Astrocyte (in vitro differentiated cells and primary cell): Measurements from ENCODE around the gene NRIP3. TPM values are rescaled to one million over a fixed set of nuclear protein-coding genes. Genes with fewer than 3 reads are reported as not detected.
"Not testable (repeated sequence)": the region's sequence is repeated elsewhere in the genome, so short reads cannot be mapped to it uniquely, and the experiment has no call there.

Experiments
- DNase-seq: peaks from one replicate; pipeline ENCODE4 v3.0.0-alpha.2; 2010; ENCODE audit warnings: low read depth
- FAIRE-seq: peaks from 2 replicates; lab custom pipeline; 2011; peaks lifted over from hg19 to GRCh38; lab: Jason Lieb, UNC
- H2AFZ ChIP-seq: 2 replicates; pipeline ENCODE4 v1.6.0; 2012; ENCODE audit warnings: low read depth, low read length, inconsistent platforms
- H3K27ac ChIP-seq: 2 replicates; pipeline ENCODE4 v1.5.1; 2011; ENCODE audit warnings: low read depth, low read length, inconsistent platforms
- H3K27me3 ChIP-seq: 2 replicates; pipeline ENCODE4 v1.6.0; 2011; ENCODE audit warnings: low read length, inconsistent platforms; ENCODE audit not compliant: insufficient read depth
- H3K36me3 ChIP-seq: 2 replicates; pipeline ENCODE4 v1.5.1; 2011; ENCODE audit warnings: low read length, inconsistent platforms; ENCODE audit not compliant: insufficient read depth
- H3K4me1 ChIP-seq: 2 replicates; pipeline ENCODE4 v1.5.1; 2011; ENCODE audit warnings: low read length, inconsistent platforms; ENCODE audit not compliant: insufficient read depth
- H3K4me2 ChIP-seq: 2 replicates; pipeline ENCODE4 v1.6.0; 2012; ENCODE audit warnings: low read length, inconsistent platforms
- H3K4me3 ChIP-seq: 2 replicates; pipeline ENCODE4 v1.5.1; 2011; ENCODE audit warnings: low read depth, mild to moderate bottlenecking, low read length, inconsistent platforms; ENCODE audit not compliant: insufficient read depth
- H3K79me2 ChIP-seq: 2 replicates; pipeline ENCODE4 v1.6.0; 2012; ENCODE audit warnings: mild to moderate bottlenecking, low read length, inconsistent platforms; ENCODE audit not compliant: insufficient read depth
- H3K9ac ChIP-seq: 2 replicates; pipeline ENCODE4 v1.6.0; 2012; ENCODE audit warnings: mild to moderate bottlenecking, low read length, inconsistent platforms
- H3K9me3 ChIP-seq: 2 replicates; pipeline ENCODE4 v1.5.1; 2012; ENCODE audit warnings: low read depth, mild to moderate bottlenecking, low read length, inconsistent platforms; ENCODE audit not compliant: insufficient read depth
- H4K20me1 ChIP-seq: 2 replicates; pipeline ENCODE4 v1.6.0; 2012; ENCODE audit warnings: low read length, inconsistent platforms; ENCODE audit not compliant: insufficient read depth
- H3K27ac Mint-ChIP-seq: one replicate; pipeline ENCODE4 v1.8.0; 2021; ENCODE audit warnings: mild to moderate bottlenecking, mixed read lengths; ENCODE audit not compliant: unreplicated experiment
- H3K27me3 Mint-ChIP-seq: one replicate; pipeline ENCODE4 v1.8.0; 2021; ENCODE audit warnings: low read depth, mixed read lengths; ENCODE audit not compliant: unreplicated experiment
- H3K36me3 Mint-ChIP-seq: one replicate; pipeline ENCODE4 v1.8.0; 2021; ENCODE audit warnings: low read depth, mixed read lengths; ENCODE audit not compliant: unreplicated experiment
- H3K4me1 Mint-ChIP-seq: one replicate; pipeline ENCODE4 v1.8.0; 2021; ENCODE audit warnings: low read depth, mixed read lengths; ENCODE audit not compliant: unreplicated experiment
- H3K4me3 Mint-ChIP-seq: one replicate; pipeline ENCODE4 v1.8.0; 2021; ENCODE audit warnings: mild to moderate bottlenecking, moderate library complexity, mixed read lengths; ENCODE audit not compliant: unreplicated experiment
- H3K9me3 Mint-ChIP-seq: one replicate; pipeline ENCODE4 v1.8.0; 2021; ENCODE audit warnings: mild to moderate bottlenecking, mixed read lengths; ENCODE audit not compliant: unreplicated experiment
- EZH2 ChIP-seq: IDR thresholded peaks from 2 replicates; pipeline ENCODE4 v1.6.1; 2012; ENCODE audit warnings: mild to moderate bottlenecking, low read length, inconsistent platforms; ENCODE audit not compliant: insufficient read depth
- total RNA-seq: library from RNA; stranded (reverse); gene quantifications from 2 replicates; pipeline ENCODE4 v1.2.1, GENCODE V29; 2021
- TF ChIP-seq, protein P1 (sequence below): IDR thresholded peaks from 2 replicates; pipeline ENCODE4 v1.5.1; 2011; ENCODE audit warnings: low read depth, mild to moderate bottlenecking, inconsistent platforms, low read length, moderate library complexity; ENCODE audit not compliant: insufficient read depth

The NRIP3 gene
- total RNA-seq, 1 donor from 2014 or later, result 11.6 TPM

DNA sequence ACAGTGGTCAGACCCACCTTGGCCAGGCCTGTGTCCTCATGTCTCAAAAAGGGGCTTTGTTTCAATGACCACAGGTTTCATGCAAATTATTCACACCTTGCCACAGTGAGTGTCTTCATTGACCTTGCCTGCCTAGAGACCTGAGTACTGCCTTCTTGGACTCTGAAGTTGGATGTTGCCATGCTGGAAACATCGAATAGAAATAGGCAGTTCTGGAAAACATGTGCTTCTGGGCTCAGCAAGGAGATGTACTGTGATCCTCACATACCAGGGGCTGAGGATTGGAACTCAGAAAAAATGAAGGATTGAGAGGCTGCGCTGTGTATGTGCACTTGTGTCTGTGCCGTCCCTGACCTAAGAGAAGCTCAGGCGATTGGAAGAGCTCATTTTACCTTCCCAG, 9.6 kb upstream of the NRIP3 start:
- H4K20me1 ChIP-seq, result no peaks in the 10 kb centered on the region
- H3K9me3 ChIP-seq, result no peaks in the 10 kb centered on the region
- Mint-ChIP-seq H3K4me1 (no peaks in the 10 kb centered on the region), H3K36me3 (peaks cover 3% of the 10 kb centered on the region), H3K27me3 (peaks cover 14% of the 10 kb centered on the region), H3K27ac (no peak overlapping the region), H3K4me3 (no peak overlapping the region), H3K9me3 (peaks cover 6% of the 10 kb centered on the region)
- FAIRE-seq (no peak), DNase-seq (no peak)
- TF ChIP-seq, protein P1, sequence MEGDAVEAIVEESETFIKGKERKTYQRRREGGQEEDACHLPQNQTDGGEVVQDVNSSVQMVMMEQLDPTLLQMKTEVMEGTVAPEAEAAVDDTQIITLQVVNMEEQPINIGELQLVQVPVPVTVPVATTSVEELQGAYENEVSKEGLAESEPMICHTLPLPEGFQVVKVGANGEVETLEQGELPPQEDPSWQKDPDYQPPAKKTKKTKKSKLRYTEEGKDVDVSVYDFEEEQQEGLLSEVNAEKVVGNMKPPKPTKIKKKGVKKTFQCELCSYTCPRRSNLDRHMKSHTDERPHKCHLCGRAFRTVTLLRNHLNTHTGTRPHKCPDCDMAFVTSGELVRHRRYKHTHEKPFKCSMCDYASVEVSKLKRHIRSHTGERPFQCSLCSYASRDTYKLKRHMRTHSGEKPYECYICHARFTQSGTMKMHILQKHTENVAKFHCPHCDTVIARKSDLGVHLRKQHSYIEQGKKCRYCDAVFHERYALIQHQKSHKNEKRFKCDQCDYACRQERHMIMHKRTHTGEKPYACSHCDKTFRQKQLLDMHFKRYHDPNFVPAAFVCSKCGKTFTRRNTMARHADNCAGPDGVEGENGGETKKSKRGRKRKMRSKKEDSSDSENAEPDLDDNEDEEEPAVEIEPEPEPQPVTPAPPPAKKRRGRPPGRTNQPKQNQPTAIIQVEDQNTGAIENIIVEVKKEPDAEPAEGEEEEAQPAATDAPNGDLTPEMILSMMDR, result no peak
- no peak for TF ChIP-seq EZH2
- H3K4me1 ChIP-seq, result no peaks in the 10 kb centered on the region
- H3K36me3 ChIP-seq, result no peaks in the 10 kb centered on the region
- H3K79me2 ChIP-seq, result no peaks in the 10 kb centered on the region
- no peak overlapping the region for H3K27ac ChIP-seq
- no peak overlapping the region for H3K9ac ChIP-seq
- no peaks in the 10 kb centered on the region for H3K27me3 ChIP-seq
- H3K4me2 ChIP-seq, result no peak overlapping the region
- H3K4me3 ChIP-seq, result no peak overlapping the region
- H2AFZ ChIP-seq, result no peak overlapping the region

- peaks cover 47% of the 10 kb centered on the region for H3K27me3 Mint-ChIP-seq
- H3K36me3 Mint-ChIP-seq, H3K36me3 ChIP-seq, H3K27ac Mint-ChIP-seq, H3K79me2 ChIP-seq, H3K9me3 ChIP-seq, H4K20me1 ChIP-seq, H3K4me1 ChIP-seq, DNase-seq, H3K9ac ChIP-seq, FAIRE-seq, H3K4me2 ChIP-seq, H3K4me3 Mint-ChIP-seq, H3K4me1 Mint-ChIP-seq, H2AFZ ChIP-seq, H3K27ac ChIP-seq, H3K4me3 ChIP-seq, H3K9me3 Mint-ChIP-seq: not testable (repeated sequence)
- H3K27me3 ChIP-seq, result peaks cover 10% of the 10 kb centered on the region
These were observed 5.7 kb upstream of the NRIP3 start for GRCh38 chr11:9009538-9009937.

DNA sequence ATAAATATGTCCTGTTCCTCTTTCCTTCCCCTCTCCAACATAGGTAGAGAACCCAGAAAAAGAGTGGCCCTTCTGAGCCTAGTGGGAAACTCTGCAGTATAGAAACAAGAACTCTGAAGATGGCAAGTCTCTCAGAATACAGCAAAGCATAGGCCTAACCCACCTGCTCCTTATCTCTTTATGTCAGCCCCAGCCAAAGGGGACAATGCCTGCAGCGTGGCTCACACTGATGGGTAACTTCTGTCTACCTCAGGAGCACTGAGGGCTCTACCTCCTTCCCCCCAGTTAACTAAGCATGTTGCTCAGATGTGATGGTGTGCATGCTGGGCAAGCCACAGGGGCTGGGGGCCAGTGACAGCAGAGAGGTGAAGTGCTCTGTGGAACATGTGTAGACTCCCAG, 4.9 kb upstream of the NRIP3 start:
- no peaks in the 10 kb centered on the region for H3K9me3 ChIP-seq
- Mint-ChIP-seq H3K36me3 (peaks cover 3% of the 10 kb centered on the region), H3K27me3 (peaks cover 47% of the 10 kb centered on the region), H3K27ac (no peak overlapping the region), H3K9me3 (peaks cover 6% of the 10 kb centered on the region), H3K4me3 (no peak overlapping the region), H3K4me1 (no peaks in the 10 kb centered on the region)
- H3K4me1 ChIP-seq, result peaks cover 5% of the 10 kb centered on the region
- no peaks in the 10 kb centered on the region for H3K79me2 ChIP-seq
- peaks cover 13% of the 10 kb centered on the region for H3K27me3 ChIP-seq
- no peak overlapping the region for H3K4me2 ChIP-seq
- no peak overlapping the region for H2AFZ ChIP-seq
- TF ChIP-seq, protein P1, result no peak
- TF ChIP-seq EZH2, result no peak
- FAIRE-seq (no peak), DNase-seq (no peak)
- H4K20me1 ChIP-seq, result no peaks in the 10 kb centered on the region
- H3K36me3 ChIP-seq, result no peaks in the 10 kb centered on the region
- H3K9ac ChIP-seq, result no peak overlapping the region
- H3K27ac ChIP-seq, result no peak overlapping the region
- no peak overlapping the region for H3K4me3 ChIP-seq
